Ascending aorta (tissue), 2 donors: ENCODE results near the gene ANKRD24. TPM values are rescaled to one million over a fixed set of nuclear protein-coding genes. Genes with fewer than 3 reads are reported as not detected.

Experiments
- DNase-seq, 2 donors: peaks; one replicate each; pipeline ENCODE4 v3.0.0-alpha.2; 2019; ENCODE audit warnings: low spot score in 2 of 2
- H3K27ac ChIP-seq, 2 donors: fragments of 200-600 bp; sonication (generic); one replicate each; pipeline ENCODE4 v1.5.1; 2016 to 2017; ENCODE audit warnings: mild to moderate bottlenecking in 1 of 2
- H3K27me3 ChIP-seq: fragments of 200-600 bp; sonication (generic); one replicate; pipeline ENCODE4 v1.5.1; 2017
- H3K36me3 ChIP-seq, 2 donors: fragments of 200-600 bp; sonication (generic); one replicate each; pipeline ENCODE4 v1.5.1; 2016
- H3K4me1 ChIP-seq, 2 donors: fragments of 200-600 bp; sonication (generic); one replicate each; pipeline ENCODE4 v1.5.1; 2016 to 2017; ENCODE audit warnings: mild to moderate bottlenecking in 1 of 2
- H3K4me3 ChIP-seq, 2 donors: fragments of 200-600 bp; sonication (generic); one replicate each; pipeline ENCODE4 v1.5.1; 2016 to 2017; ENCODE audit warnings: mild to moderate bottlenecking in 1 of 2
- H3K9me3 ChIP-seq, 2 donors: fragments of 200-600 bp; sonication (generic); one replicate each; pipeline ENCODE4 v1.5.1; 2016
- CTCF ChIP-seq, 3 experiments: fragments of 200-600 bp in 2 of 3; fragments of 450-650 bp in 1 of 3; sonication (generic) in 2 of 3; IDR thresholded peaks; one replicate each; pipeline ENCODE4 v1.5.1; 2016 to 2019; ENCODE audit warnings: antibody characterized with exemption in 3 of 3, mild to moderate bottlenecking in 1 of 3, moderate library complexity in 1 of 3
- intact Hi-C: fragments of 100-400 bp; cut with DNase I; formaldehyde crosslinking; loops from one replicate; pipeline ENCODE4 v1.15.1; 2023
- total RNA-seq: library from RNA; depleted of rRNA; stranded (reverse); fragments of >200 nt; gene quantifications from one replicate; pipeline ENCODE4 v1.1.0, GENCODE V29; 2016

The ANKRD24 gene
- total RNA-seq, 1 donor from 2014 or later: not detected

DNA sequence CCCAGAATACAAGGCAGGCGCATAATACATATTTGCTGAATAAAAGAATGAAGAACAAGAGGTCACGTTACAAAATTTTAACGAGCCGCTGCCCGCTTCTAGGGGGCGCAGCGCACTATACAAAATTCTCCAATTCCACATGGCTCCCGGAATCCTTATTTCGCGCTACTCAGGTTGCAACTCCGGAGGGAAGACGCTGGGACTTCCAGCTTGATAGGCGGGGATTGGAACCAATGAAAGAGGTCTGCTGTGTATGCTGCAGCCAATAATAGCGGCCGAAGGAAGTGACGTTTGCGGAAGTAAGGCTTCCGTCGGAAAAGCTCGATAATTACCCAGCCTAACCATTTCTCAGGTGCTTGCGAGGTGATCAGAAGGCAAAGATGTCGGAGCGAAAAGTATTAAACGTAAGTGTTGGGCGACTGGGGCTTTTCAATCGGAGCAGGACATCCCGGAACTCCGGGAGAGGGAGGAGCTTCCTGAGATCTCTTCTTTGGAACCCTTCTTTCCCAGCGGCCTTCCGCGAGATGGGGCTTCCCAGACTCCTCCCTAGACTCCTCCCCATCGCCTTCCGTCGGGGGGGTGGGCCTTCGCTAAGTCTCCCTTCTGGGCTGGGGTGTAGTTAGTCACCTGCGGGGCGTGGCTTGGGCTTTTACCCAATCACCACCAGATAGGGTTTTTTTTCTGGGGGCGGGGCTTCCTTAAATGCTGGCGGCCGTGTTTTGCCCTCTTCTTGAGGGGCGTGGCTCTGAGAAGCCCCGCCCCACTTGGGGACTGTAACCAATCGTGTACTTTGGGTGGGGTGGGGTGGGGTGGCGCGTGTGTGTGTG is 64.5 kb downstream of the ANKRD24 start, which contains the start of gene YJU2:
TSS of gene YJU2 (plus strand) at position 314 of the 827 bp plus-strand sequence. CDS start at position 381, 67 bp downstream.
- Histone ChIP-seq H3K27ac (peak within 1 kb of the TSS; percentile 90 to 96), H3K36me3 (peaks cover 31 to 33% of the 10 kb centered on the region in 2 donors), H3K4me3 (peak within 1 kb of the TSS; percentile 67 to 77), H3K4me1 (peaks cover 0 to 4% of the 10 kb centered on the region in 2 donors), H3K9me3 (peaks cover 0 to under 1% of the 10 kb centered on the region in 2 donors), H3K27me3 (no peaks in the 10 kb centered on the region)
- peak; percentile 39 to 52 (median 41) for TF ChIP-seq CTCF (IDR thresholded peaks at IDR 0.05)
- peak; percentile 97 to 99 for DNase-seq
- intact Hi-C loops: loop anchor here (1.0 to 10.0 kb wide), 6 partner anchors 65 to 742 kb away; partner anchors contain the start of genes ANKRD24, DOHH, FZR1 and HDGFL2

- Histone ChIP-seq H3K36me3 (peaks cover 89 to 95% of the 10 kb centered on the region in 2 donors), H3K27me3 (no peaks in the 10 kb centered on the region), H3K4me3 (no peak overlapping the region), H3K27ac (no peak overlapping the region), H3K9me3 (no peaks in the 10 kb centered on the region), H3K4me1 (no peaks in the 10 kb centered on the region)
- TF ChIP-seq CTCF (IDR thresholded peaks at IDR 0.05): no peak
- DNase-seq: no peak
- intact Hi-C loops: no loop called here
Observed at GRCh38 chr19:4256563-4256962, 74.1 kb downstream of the ANKRD24 start.

DNA sequence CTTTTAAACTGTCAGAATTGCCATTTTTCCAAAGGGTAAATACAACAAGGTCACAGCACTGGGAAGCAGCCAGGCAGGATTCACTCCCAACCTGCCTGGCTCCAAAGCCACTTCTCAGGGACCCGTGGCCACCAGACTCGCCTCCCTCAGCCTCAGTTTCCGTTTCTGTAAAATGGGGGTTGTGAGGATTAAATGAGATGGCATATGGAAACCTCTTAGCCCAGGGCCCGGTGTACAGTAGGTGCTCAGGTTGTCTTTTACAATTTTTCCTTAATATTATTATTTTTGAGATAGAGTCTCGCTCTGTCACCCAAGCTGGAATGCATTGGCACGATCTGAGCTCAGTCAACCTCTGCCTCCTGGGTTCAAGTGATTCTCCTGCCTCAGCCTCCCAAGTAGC is 74.5 kb downstream of the ANKRD24 start:
- Histone ChIP-seq H3K9me3 (no peaks in the 10 kb centered on the region), H3K27me3 (no peaks in the 10 kb centered on the region), H3K36me3 (peaks cover 89 to 95% of the 10 kb centered on the region in 2 donors), H3K4me3 (no peak overlapping the region), H3K27ac (no peak overlapping the region), H3K4me1 (no peaks in the 10 kb centered on the region)
- no peak for TF ChIP-seq CTCF (IDR thresholded peaks at IDR 0.05)
- DNase-seq: no peak
- intact Hi-C loops: no loop called here

- Histone ChIP-seq H3K4me1 (no peaks in the 10 kb centered on the region), H3K36me3 (peaks cover 88 to 97% of the 10 kb centered on the region in 2 donors), H3K9me3 (no peaks in the 10 kb centered on the region), H3K27ac (no peak overlapping the region), H3K27me3 (no peaks in the 10 kb centered on the region), H3K4me3 (no peak overlapping the region)
- DNase-seq: no peak
- intact Hi-C loops: no loop called here
- no peak for TF ChIP-seq CTCF (IDR thresholded peaks at IDR 0.05)
Observed at GRCh38 chr19:4258181-4258580, 75.7 kb downstream of the ANKRD24 start.

- TF ChIP-seq CTCF (IDR thresholded peaks at IDR 0.05): no peak
- no peak overlapping the region for H3K27ac ChIP-seq
- DNase-seq: no peak
- no peaks in the 10 kb centered on the region for H3K9me3 ChIP-seq
- H3K27me3 ChIP-seq: no peaks in the 10 kb centered on the region
- no peak overlapping the region for H3K4me3 ChIP-seq
- peaks cover 73 to 78% of the 10 kb centered on the region in 2 donors for H3K36me3 ChIP-seq
- intact Hi-C loops: no loop called here
- no peaks in the 10 kb centered on the region for H3K4me1 ChIP-seq
Observed at GRCh38 chr19:4260613-4261191, 78.2 kb downstream of the ANKRD24 start.
